Panc1 (cell line): Measurements from ENCODE around the gene KLF15. TPM values are rescaled to one million over a fixed set of nuclear protein-coding genes. Genes with fewer than 3 reads are reported as not detected.

Source experiments
- ATAC-seq: fragments of 200-7000 bp; cut with Tn5 transposase; 2 replicates; pipeline ENCODE4 v1.9.1; 2020; ENCODE audit warnings: mild to moderate bottlenecking, moderate library complexity
- BruUV-seq: library from RNA; stranded (reverse); fragments of 400-500 nt; replicated peaks from 2 replicates; lab custom pipeline; 2021; lab: Mats Ljungman, UMichigan
- CTCF ChIA-PET: fragments of 300-600 bp; sonication (Branson Sonifier 250); formaldehyde crosslinking; loops from one replicate; lab custom pipeline; 2022; ENCODE audit warnings: antibody characterized with exemption; lab: Charles Lee
- POLR2A ChIA-PET: fragments of 300-600 bp; sonication (Branson Sonifier 250); formaldehyde crosslinking; loops from one replicate; lab custom pipeline; 2022; ENCODE audit warnings: antibody characterized with exemption; lab: Charles Lee
- DNase-seq: peaks from one replicate; pipeline ENCODE4 v3.0.0-alpha.2; 2010; ENCODE audit warnings: low read depth, low spot score
- H3K27ac ChIP-seq: 2 replicates; pipeline ENCODE4 v1.5.1; 2011; ENCODE audit warnings: mild to moderate bottlenecking, low read length, inconsistent platforms
- H3K27me3 ChIP-seq: fragments of 200-500 bp; sonication (Bioruptor generic); 2 replicates; pipeline ENCODE4 v1.6.0; 2014; ENCODE audit warnings: low read length, inconsistent platforms; ENCODE audit not compliant: control insufficient read depth, insufficient read depth
- H3K36me3 ChIP-seq: fragments of 200-500 bp; sonication (Bioruptor generic); 2 replicates; pipeline ENCODE4 v1.5.1; 2014; ENCODE audit warnings: inconsistent platforms, mild to moderate bottlenecking, low read length, moderate library complexity; ENCODE audit not compliant: control insufficient read depth, insufficient read depth
- H3K4me1 ChIP-seq: 2 replicates; pipeline ENCODE4 v1.5.1; 2011; ENCODE audit warnings: inconsistent platforms, mild to moderate bottlenecking, low read length, moderate library complexity; ENCODE audit not compliant: control insufficient read depth, insufficient read depth
- H3K4me3 ChIP-seq, 2 experiments: 2 replicates each; pipeline ENCODE4 v1.5.1; 2011 to 2012; ENCODE audit warnings: low read depth in 2 of 2, low read length in 2 of 2, mild to moderate bottlenecking in 2 of 2, inconsistent platforms in 1 of 2, moderate library complexity in 1 of 2
- H3K9me3 ChIP-seq: fragments of 200-500 bp; sonication (Bioruptor generic); 2 replicates; pipeline ENCODE4 v1.5.1; 2014; ENCODE audit warnings: low read depth, mild to moderate bottlenecking, inconsistent platforms, low read length, moderate library complexity; ENCODE audit not compliant: control insufficient read depth, insufficient read depth
- POLR2AphosphoS5 ChIP-seq: IDR thresholded peaks from 2 replicates; pipeline ENCODE4 v1.6.1; 2012; ENCODE audit warnings: mild to moderate bottlenecking, low read depth, low read length, moderate library complexity
- SIN3A ChIP-seq: IDR thresholded peaks from 2 replicates; pipeline ENCODE4 v1.6.1; 2012; ENCODE audit warnings: low read depth, mild to moderate bottlenecking, low read length, moderate library complexity, borderline replicate concordance; ENCODE audit not compliant: insufficient read depth
- TCF7L2 ChIP-seq: IDR thresholded peaks from 2 replicates; pipeline ENCODE4 v1.6.1; 2011; ENCODE audit warnings: mild to moderate bottlenecking, low read depth, low read length, inconsistent platforms
- in situ Hi-C: cut with HindIII; loops from 2 replicates; pipeline ENCODE4 v1.10.0; 2016; ENCODE audit warnings: low sequenced_read_pairs, low pct_unique_long_range_greater_than_20kb
- intact Hi-C: fragments of 100-400 bp; cut with micrococcal nuclease; formaldehyde crosslinking; loops from one replicate; pipeline ENCODE4 v1.10.0; 2022; ENCODE audit not compliant: unreplicated experiment
- total RNA-seq: library from RNA; stranded (reverse); gene quantifications from one replicate; pipeline ENCODE4 v1.2.1, GENCODE V29; 2021; ENCODE audit not compliant: unreplicated experiment
- TF ChIP-seq, protein P1 (sequence below), 2 experiments: IDR thresholded peaks; 2 replicates each; pipeline ENCODE4 v1.6.1; 2011 to 2012; ENCODE audit warnings: low read depth in 2 of 2, control low read depth in 1 of 2, low read length in 1 of 2, mild to moderate bottlenecking in 1 of 2, moderate library complexity in 1 of 2; ENCODE audit not compliant: insufficient read depth in 1 of 2
- TF ChIP-seq, protein P2 (sequence below): fragments of 450-650 bp; IDR thresholded peaks from 2 replicates; pipeline ENCODE4 v1.5.1; 2017; ENCODE audit warnings: mild to moderate bottlenecking

The KLF15 gene
- total RNA-seq, 1 experiment from 2014 or later, result 0.10 TPM

DNA sequence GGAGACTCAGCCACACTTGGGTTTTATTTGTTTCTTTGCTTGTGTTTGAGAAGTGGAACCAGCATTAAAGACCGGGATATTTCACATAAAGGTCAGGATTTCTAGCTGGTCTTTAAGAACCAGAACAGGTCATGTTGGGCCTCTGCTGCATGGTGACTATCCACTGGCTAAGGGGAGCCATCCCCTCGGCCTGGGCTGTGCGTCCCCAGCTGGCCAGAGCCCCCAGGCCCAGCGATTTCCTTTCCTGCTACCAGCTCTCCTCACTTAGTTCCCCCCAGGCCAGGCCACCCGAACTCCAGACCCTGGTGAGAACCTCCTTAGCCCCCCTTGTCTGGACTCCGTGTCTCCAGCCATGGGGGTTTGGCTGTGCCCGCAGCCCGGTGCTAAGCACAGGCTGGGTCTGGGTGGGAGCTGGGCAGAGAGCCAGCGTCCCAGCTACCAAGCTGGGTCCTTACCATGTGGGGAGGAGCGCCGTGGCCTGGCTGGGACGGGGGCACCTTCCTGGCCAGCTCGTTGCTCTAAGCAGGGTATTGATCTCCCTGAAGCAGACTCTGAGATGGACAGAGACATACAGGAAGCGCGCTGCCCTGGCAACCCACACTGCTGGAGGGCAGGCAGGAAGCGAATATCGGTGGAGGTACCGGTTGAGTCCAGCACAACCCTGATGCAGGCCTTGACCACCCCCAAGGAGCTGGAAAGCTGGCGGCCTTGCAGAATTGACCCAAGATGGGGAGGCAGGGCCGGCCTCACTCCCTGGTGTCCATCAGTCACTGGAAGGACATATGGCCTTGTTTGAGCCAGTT is 49.4 kb downstream of the KLF15 start:
- H3K27ac ChIP-seq, result no peak overlapping the region
- H3K4me1 ChIP-seq, result no peaks in the 10 kb centered on the region
- CTCF ChIA-PET, result no interaction called here
- no peak for DNase-seq
- in situ Hi-C loops (no loop called here), intact Hi-C loops (loop anchor here (10.0 kb wide), 1 partner anchor 597 kb away; no protein-coding TSS in a partner anchor)
- peaks cover 7% of the 10 kb centered on the region; the same call in 1 of the 2 replicates for H3K9me3 ChIP-seq
- BruUV-seq, result no TSS peak
- H3K4me3 ChIP-seq, result no peak overlapping the region
- no peak for ATAC-seq
- H3K36me3 ChIP-seq, result no peaks in the 10 kb centered on the region
- TF ChIP-seq SIN3A, result no peak
- TF ChIP-seq, protein P1, sequence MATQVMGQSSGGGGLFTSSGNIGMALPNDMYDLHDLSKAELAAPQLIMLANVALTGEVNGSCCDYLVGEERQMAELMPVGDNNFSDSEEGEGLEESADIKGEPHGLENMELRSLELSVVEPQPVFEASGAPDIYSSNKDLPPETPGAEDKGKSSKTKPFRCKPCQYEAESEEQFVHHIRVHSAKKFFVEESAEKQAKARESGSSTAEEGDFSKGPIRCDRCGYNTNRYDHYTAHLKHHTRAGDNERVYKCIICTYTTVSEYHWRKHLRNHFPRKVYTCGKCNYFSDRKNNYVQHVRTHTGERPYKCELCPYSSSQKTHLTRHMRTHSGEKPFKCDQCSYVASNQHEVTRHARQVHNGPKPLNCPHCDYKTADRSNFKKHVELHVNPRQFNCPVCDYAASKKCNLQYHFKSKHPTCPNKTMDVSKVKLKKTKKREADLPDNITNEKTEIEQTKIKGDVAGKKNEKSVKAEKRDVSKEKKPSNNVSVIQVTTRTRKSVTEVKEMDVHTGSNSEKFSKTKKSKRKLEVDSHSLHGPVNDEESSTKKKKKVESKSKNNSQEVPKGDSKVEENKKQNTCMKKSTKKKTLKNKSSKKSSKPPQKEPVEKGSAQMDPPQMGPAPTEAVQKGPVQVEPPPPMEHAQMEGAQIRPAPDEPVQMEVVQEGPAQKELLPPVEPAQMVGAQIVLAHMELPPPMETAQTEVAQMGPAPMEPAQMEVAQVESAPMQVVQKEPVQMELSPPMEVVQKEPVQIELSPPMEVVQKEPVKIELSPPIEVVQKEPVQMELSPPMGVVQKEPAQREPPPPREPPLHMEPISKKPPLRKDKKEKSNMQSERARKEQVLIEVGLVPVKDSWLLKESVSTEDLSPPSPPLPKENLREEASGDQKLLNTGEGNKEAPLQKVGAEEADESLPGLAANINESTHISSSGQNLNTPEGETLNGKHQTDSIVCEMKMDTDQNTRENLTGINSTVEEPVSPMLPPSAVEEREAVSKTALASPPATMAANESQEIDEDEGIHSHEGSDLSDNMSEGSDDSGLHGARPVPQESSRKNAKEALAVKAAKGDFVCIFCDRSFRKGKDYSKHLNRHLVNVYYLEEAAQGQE (IDR thresholded peaks at IDR 0.05; ENCODE audit: insufficient read depth in 1 of 2, low read depth in 2 of 2, low read length in 1 of 2), result no peak
- no peak for TF ChIP-seq TCF7L2
- TF ChIP-seq, protein P2, sequence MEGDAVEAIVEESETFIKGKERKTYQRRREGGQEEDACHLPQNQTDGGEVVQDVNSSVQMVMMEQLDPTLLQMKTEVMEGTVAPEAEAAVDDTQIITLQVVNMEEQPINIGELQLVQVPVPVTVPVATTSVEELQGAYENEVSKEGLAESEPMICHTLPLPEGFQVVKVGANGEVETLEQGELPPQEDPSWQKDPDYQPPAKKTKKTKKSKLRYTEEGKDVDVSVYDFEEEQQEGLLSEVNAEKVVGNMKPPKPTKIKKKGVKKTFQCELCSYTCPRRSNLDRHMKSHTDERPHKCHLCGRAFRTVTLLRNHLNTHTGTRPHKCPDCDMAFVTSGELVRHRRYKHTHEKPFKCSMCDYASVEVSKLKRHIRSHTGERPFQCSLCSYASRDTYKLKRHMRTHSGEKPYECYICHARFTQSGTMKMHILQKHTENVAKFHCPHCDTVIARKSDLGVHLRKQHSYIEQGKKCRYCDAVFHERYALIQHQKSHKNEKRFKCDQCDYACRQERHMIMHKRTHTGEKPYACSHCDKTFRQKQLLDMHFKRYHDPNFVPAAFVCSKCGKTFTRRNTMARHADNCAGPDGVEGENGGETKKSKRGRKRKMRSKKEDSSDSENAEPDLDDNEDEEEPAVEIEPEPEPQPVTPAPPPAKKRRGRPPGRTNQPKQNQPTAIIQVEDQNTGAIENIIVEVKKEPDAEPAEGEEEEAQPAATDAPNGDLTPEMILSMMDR, result no peak
- no peak for TF ChIP-seq POLR2AphosphoS5
- no peaks in the 10 kb centered on the region for H3K27me3 ChIP-seq
- POLR2A ChIA-PET, result no interaction called here

DNA sequence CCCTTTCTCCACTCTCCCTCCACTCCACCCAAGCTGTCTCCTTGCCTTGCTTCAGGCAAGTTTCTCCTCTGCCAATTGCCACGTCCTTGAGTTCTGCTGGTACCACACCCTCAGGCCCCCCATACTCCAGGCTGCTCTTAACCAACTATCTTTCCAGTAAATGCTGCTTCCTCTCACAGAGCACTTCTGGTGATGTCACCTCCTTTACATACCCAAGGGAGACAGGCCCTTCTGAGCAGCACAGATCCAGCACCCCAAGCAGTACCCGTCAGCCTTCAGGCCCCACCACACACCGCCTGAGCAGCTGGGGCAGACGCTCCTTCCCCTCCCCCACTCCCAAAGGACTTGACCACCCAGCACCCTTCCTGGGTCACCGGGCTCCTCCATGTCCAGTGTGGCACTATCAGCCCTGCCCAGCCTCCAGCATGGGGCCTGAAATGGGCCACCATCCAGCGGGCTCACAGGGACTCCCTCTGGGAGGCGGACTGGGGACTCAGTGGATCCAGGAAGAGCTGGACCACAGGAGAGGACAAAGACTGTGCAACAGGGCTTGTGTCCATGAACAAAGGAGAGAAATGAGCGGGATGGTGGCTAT is 50.2 kb downstream of the KLF15 start:
- no peaks in the 10 kb centered on the region for H3K36me3 ChIP-seq
- H3K4me3 ChIP-seq, result no peak overlapping the region
- DNase-seq (no peak), ATAC-seq (no peak)
- POLR2A ChIA-PET, result no interaction called here
- intact Hi-C loops, result loop anchor here (10.0 kb wide), 1 partner anchor 598 kb away; no protein-coding TSS in a partner anchor
- no peaks in the 10 kb centered on the region for H3K27me3 ChIP-seq
- CTCF ChIA-PET, result no interaction called here
- no peaks in the 10 kb centered on the region for H3K4me1 ChIP-seq
- no TSS peak for BruUV-seq
- peaks cover 7% of the 10 kb centered on the region; the same call in 1 of the 2 replicates for H3K9me3 ChIP-seq
- no peak overlapping the region for H3K27ac ChIP-seq
- TF ChIP-seq TCF7L2 (no peak), POLR2AphosphoS5 (no peak), SIN3A (no peak)
- TF ChIP-seq, protein P1 (IDR thresholded peaks at IDR 0.05; ENCODE audit: insufficient read depth in 1 of 2, low read depth in 2 of 2, low read length in 1 of 2), result no peak
- TF ChIP-seq, protein P2, result no peak
- in situ Hi-C loops, result no loop called here
